Measurements from ENCODE around the gene NCS1. TPM values are rescaled to one million over a fixed set of nuclear protein-coding genes. Genes with fewer than 3 reads are reported as not detected.
A peak's percentile ranks its signal among the peaks of the same experiment; 100 is the strongest.

The NCS1 gene
- total and polyA plus RNA-seq, 2 of the 8 experiments (the other 6 are each of a cell fraction or from before 2014, with no cell fraction given), result 34.7 to 47.6 TPM

DNA sequence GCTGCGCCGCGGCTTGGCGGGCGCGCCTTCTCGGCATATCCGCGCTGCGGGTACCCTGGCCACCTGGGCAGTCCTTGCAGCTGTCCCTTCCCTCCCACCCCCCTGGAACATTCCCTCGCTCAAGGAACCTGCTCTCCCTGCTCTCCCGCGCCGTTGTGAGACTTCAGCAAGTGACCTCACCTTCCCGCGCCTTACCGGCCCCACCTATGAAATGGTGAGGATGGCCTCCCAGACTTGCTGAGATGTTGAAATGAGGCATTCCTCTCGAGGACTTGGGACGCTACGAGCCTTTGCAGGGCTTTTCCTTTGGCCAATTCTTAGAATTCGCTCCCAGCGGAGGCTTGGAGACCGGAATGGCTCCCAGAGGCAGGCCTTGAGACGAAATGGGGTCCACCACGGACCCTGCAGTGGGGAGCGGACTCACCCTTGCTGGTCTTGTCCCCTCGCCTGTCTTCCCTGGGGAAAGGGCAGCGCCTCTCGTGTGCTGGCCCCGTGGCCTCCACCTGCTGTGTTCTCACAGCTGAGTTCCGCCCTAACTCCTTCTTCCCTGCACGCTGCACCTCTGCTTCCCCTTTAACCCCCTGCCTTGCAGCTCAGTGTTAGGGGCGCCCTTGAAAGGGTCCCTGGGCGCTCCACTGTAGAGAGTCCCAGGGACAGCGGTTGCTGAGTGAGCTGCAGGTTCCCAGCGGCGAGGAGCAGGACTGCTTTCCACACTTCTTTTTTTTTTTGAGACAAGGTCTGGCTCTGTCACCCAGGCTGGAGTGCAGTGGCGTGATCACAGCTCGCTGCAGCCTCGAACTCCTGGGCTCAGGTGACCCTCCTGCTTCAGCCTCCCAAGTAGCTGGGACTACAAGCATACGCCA, 94.3 kb downstream of the NCS1 start:
- Histone ChIP-seq H3K27ac (ENCODE audit: low read depth, low read length) (no peak overlapping the region), H3K4ac (replicated peaks; ENCODE audit: insufficient read length, low read depth, low read length) (peak overlapping the region; percentile 45), H2BK12ac (ENCODE audit: low read depth, low read length) (peak overlapping the region; percentile 89; the same call in 1 of the 2 replicates), H2BK5ac (ENCODE audit: low read depth, low read length) (no peak overlapping the region), H4K8ac (ENCODE audit: extremely low read depth, insufficient read depth, low read length) (peak overlapping the region; percentile 86), H3K27me3 (replicated peaks in 1 of 4; ENCODE audit: control insufficient read depth in 3 of 4, extremely low read depth in 1 of 4, insufficient read depth in 3 of 4, low read length in 3 of 4) (peaks cover 0 to 20% (median 14%) of the 10 kb centered on the region in 4 experiments; a peak in 6 of 7 replicates), H3K18ac (ENCODE audit: extremely low read depth, low read length) (peak overlapping the region; percentile 88), H2BK120ac (replicated peaks; ENCODE audit: low read depth, low read length) (no peak overlapping the region), H3K56ac (replicated peaks; ENCODE audit: insufficient read length, low read depth, low read length) (no peak overlapping the region), H4K91ac (replicated peaks; ENCODE audit: insufficient read length, low read length) (peak overlapping the region; percentile 49), H2BK15ac (ENCODE audit: low read length) (peak overlapping the region; percentile 95; the same call in 1 of the 2 replicates), H2AFZ (ENCODE audit: low read length) (no peak overlapping the region), H3K23ac (ENCODE audit: insufficient read length) (no peak overlapping the region), H3K79me1 (ENCODE audit: low read depth, low read length) (no peaks in the 10 kb centered on the region; the same call in 1 of the 2 replicates), H3K79me2 (ENCODE audit: control insufficient read depth in 1 of 2, insufficient read depth in 2 of 2, low read length in 2 of 2) (peaks cover 0 to 12% of the 10 kb centered on the region in 2 experiments; a peak in 2 of 4 replicates), H3K4me3 (ENCODE audit: extremely low read depth in 1 of 4, insufficient read depth in 2 of 4, low read depth in 3 of 4, low read length in 4 of 4) (peak overlapping the region; percentile 38 to 68 (median 60)), H3K4me1 (replicated peaks in 1 of 4; ENCODE audit: control insufficient read depth in 3 of 4, insufficient read depth in 4 of 4, low read length in 3 of 4) (peaks cover 10 to 24% (median 15%) of the 10 kb centered on the region in 4 experiments), H3K23me2 (ENCODE audit: low read depth, low read length) (peaks cover 11% of the 10 kb centered on the region; the same call in 1 of the 2 replicates), H2AK5ac (ENCODE audit: low read depth, low read length) (no peak overlapping the region), H2BK20ac (ENCODE audit: low read length) (peak overlapping the region; percentile 95; the same call in 1 of the 2 replicates), H3K36me3 (ENCODE audit: control insufficient read depth in 2 of 4, insufficient read depth in 4 of 4, low read length in 3 of 4) (no peaks in the 10 kb centered on the region), H4K5ac (ENCODE audit: insufficient read length, low read depth, low read length) (peak overlapping the region; percentile 32), H3K14ac (ENCODE audit: insufficient read length) (no peak overlapping the region), H3K9me3 (ENCODE audit: insufficient read depth in 2 of 2, low read depth in 1 of 2, low read length in 1 of 2) (no peaks in the 10 kb centered on the region), H3K4me2 (ENCODE audit: insufficient read depth in 1 of 2, low read depth in 2 of 2, low read length in 2 of 2) (peak overlapping the region; percentile 78 to 82), H3K9ac (replicated peaks in 1 of 4; ENCODE audit: extremely low read depth in 1 of 4, low read depth in 3 of 4, low read length in 3 of 4) (peak overlapping the region in 2 of 4 experiments; percentile 45 to 50; a peak in 5 of 7 replicates), H4K20me1 (replicated peaks in 1 of 2; ENCODE audit: control insufficient read depth in 1 of 2, insufficient read depth in 2 of 2, low read length in 2 of 2) (no peaks in the 10 kb centered on the region)
- CTCF ChIA-PET (ENCODE audit: partially characterized antibody), result interaction anchor here (0.7 to 2.5 kb wide), 5 partner anchors 24 to 794 kb away, joined by 3 to 16 read pairs (median 3); no protein-coding TSS in a partner anchor
- no peak for FAIRE-seq
- POLR2A ChIA-PET (ENCODE audit: partially characterized antibody), result interaction anchor here (0.9 kb wide), 1 partner anchor 9 kb away, joined by 3 read pairs; no protein-coding TSS in a partner anchor
- 41% methylated on average over 37 of the region's 41 CpGs; no CpG with 5 or more reads in 1 of the 2 experiments for WGBS, 2 experiments (ENCODE audit: extremely low coverage in 1 of 2, insufficient coverage in 1 of 2, insufficient read length in 1 of 2, insufficient replicate concordance in 2 of 2, low coverage in 1 of 2, low lambda C conversion rate in 2 of 2, missing lambda C conversion rate in 1 of 2)
- peak in 1 of 2 experiments; percentile 78 for DNase-seq (ENCODE audit: low read depth in 1 of 2, low spot score in 2 of 2)
- TF ChIP-seq, protein P1, sequence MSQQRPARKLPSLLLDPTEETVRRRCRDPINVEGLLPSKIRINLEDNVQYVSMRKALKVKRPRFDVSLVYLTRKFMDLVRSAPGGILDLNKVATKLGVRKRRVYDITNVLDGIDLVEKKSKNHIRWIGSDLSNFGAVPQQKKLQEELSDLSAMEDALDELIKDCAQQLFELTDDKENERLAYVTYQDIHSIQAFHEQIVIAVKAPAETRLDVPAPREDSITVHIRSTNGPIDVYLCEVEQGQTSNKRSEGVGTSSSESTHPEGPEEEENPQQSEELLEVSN (IDR thresholded peaks at IDR 0.05), result peak; percentile 68
- no peak for TF ChIP-seq ZNF274 (IDR thresholded peaks at IDR 0.05; ENCODE audit: borderline replicate concordance, extremely low read depth, low read length)
- TF ChIP-seq BRCA1 (IDR thresholded peaks at IDR 0.05; ENCODE audit: low read depth, low read length), result no peak
- no peak for TF ChIP-seq SRF (IDR thresholded peaks at IDR 0.05; ENCODE audit: low read depth, low read length)
- peak; percentile 9 for TF ChIP-seq RNF2 (IDR thresholded peaks at IDR 0.05; ENCODE audit: borderline replicate concordance, low read depth, low read length, missing control alignments, poor library complexity, severe bottlenecking)
- TF ChIP-seq POLR2A (IDR thresholded peaks at IDR 0.05; ENCODE audit: control extremely low read depth in 1 of 2, low read depth in 2 of 2, low read length in 2 of 2), result no peak
- no peak for TF ChIP-seq POLR2AphosphoS5 (IDR thresholded peaks at IDR 0.05; ENCODE audit: low read depth, low read length)
- no peak for TF ChIP-seq POU5F1 (IDR thresholded peaks at IDR 0.05; ENCODE audit: low read depth, low read length)
- TF ChIP-seq TCF12 (IDR thresholded peaks at IDR 0.05; ENCODE audit: low read depth, low read length), result 0 out of 2 replicates have a peak, but pooled peaks have one; percentile 27
- TF ChIP-seq CREB1 (IDR thresholded peaks at IDR 0.05), result peak; percentile 82
- no peak for TF ChIP-seq BCL11A (IDR thresholded peaks at IDR 0.05; ENCODE audit: low read depth in 2 of 2, low read length in 2 of 2)

Measured in H1 (cell line).